ENCODE results near the gene C6orf163.

C6orf163 gene

DNA sequence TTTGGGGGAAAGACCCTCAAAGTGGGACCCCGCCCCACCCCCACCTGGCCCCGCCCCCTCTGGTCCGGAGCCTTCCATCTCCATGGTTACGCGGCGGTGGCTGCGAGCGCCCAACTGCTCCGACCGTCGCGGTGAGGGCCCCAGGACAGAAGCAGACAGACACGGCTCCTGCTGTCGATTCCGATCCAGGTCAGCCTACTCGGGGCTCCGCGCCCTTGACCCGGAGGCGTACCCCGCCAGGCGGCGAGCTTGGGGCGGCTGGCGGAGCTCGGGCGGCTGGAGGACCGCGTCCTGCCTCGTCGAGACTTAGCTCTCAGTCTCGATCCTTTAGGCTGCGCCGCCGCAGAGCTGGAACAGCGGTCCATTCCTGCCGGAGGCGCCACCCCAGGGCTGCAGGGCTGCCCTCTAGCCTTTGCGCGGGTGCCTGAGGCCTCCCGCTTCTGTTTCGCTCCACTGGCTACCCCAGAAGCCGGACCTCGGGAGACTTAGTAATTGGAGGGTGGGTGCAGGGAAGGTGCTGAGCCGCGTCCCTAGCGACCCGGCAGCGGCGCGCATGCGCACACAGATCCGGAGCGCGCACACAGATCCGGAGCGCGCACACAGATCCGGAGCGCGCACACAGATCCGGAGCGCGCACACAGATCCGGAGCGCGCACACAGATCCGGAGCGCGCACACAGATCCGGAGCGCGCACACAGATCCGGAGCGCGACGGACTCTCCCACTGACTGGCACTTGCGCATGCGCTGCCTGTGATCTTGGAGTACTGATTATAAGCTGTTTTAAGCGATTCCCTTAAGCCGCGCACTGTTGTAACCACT is 63.5 kb downstream of the C6orf163 start, which contains the start of gene CFAP206:
TSS of gene CFAP206 (plus strand) at position 72 of the 820 bp plus-strand sequence. CDS start 1,868 bp downstream, outside the sequence.
- 0% methylated on average over 57 of the region's 82 CpGs for WGBS (ENCODE audit: insufficient coverage)
- Histone ChIP-seq H3K27me3 (replicated peaks in 2 of 5; ENCODE audit: control insufficient read depth in 4 of 5, insufficient read depth in 5 of 5, low read length in 4 of 5) (peaks cover 0 to 3% (median 0%) of the 10 kb centered on the region in 5 experiments), H3K4me1 (ENCODE audit: control extremely low read depth in 1 of 4, control insufficient read depth in 4 of 4, insufficient read depth in 4 of 4, low read length in 3 of 4) (peaks cover 3 to 15% (median 6%) of the 10 kb centered on the region in 4 experiments), H3K9me3 (ENCODE audit: control extremely low read depth in 1 of 5, control insufficient read depth in 4 of 5, insufficient read depth in 2 of 5, low read depth in 1 of 5, low read length in 4 of 5) (no peaks in the 10 kb centered on the region), H3K4me3 (ENCODE audit: control insufficient read depth in 1 of 7, extremely low read depth in 1 of 7, insufficient read depth in 4 of 7, low read depth in 2 of 7, low read length in 6 of 7) (peak within 1 kb of the TSS; percentile 75 to 97 (median 93)), H3K27ac (ENCODE audit: insufficient read depth in 1 of 2, low read depth in 1 of 2, low read length in 2 of 2, poor library complexity in 1 of 2, severe bottlenecking in 2 of 2) (peak within 1 kb of the TSS; percentile 66 to 84), H3K36me3 (ENCODE audit: control insufficient read depth in 4 of 4, insufficient read depth in 4 of 4, low read length in 3 of 4) (no peaks in the 10 kb centered on the region)
- CTCF ChIA-PET: interaction anchor here (1.1 to 1.6 kb wide), 2 partner anchors 15 to 1463 kb away, joined by 3 to 8 read pairs; no protein-coding TSS in a partner anchor
- POLR2A ChIA-PET: no interaction called here
- DNase-seq: peak; percentile 82 to 92 (median 90)

DNA sequence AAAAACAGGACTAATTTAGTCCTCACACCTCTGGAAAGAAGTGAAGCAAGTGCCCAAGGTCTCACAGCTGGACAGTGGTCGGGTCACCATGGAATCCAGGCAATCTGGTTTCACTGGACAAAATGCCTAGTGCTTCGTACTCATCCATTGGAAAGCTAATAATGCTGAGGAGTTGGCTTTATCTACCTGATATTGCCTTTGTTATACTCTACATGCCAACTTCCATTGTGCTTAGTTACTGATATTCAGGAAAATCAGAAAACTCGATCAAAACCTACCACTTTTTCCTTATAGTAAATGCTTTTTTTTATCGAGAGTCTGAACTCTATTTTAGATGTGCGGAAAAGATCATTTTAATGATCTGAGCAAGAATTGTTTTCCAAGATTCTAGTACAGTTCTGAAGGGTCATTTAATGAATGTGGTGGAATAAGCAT is 64.1 kb downstream of the C6orf163 start:
- peak overlapping the region; percentile 75 to 97 (median 93) for H3K4me3 ChIP-seq (ENCODE audit: control insufficient read depth in 1 of 7, extremely low read depth in 1 of 7, insufficient read depth in 4 of 7, low read depth in 2 of 7, low read length in 6 of 7)
- no peaks in the 10 kb centered on the region for H3K36me3 ChIP-seq (ENCODE audit: control insufficient read depth in 4 of 4, insufficient read depth in 4 of 4, low read length in 3 of 4)
- peaks cover 3 to 15% (median 6%) of the 10 kb centered on the region in 4 experiments for H3K4me1 ChIP-seq (ENCODE audit: control extremely low read depth in 1 of 4, control insufficient read depth in 4 of 4, insufficient read depth in 4 of 4, low read length in 3 of 4)
- peak overlapping the region; percentile 50 to 54 for H3K27ac ChIP-seq (ENCODE audit: insufficient read depth in 1 of 2, low read depth in 1 of 2, low read length in 2 of 2, poor library complexity in 1 of 2, severe bottlenecking in 2 of 2)
- ChIA-PET POLR2A (no interaction called here), CTCF (interaction anchor here (1.1 to 1.6 kb wide), 2 partner anchors 15 to 1463 kb away, joined by 3 to 8 read pairs; no protein-coding TSS in a partner anchor)
- peaks cover 0 to 3% (median 0%) of the 10 kb centered on the region in 5 experiments for H3K27me3 ChIP-seq (replicated peaks in 2 of 5; ENCODE audit: control insufficient read depth in 4 of 5, insufficient read depth in 5 of 5, low read length in 4 of 5)
- H3K9me3 ChIP-seq (ENCODE audit: control extremely low read depth in 1 of 5, control insufficient read depth in 4 of 5, insufficient read depth in 2 of 5, low read depth in 1 of 5, low read length in 4 of 5): no peaks in the 10 kb centered on the region
- no peak for DNase-seq
- WGBS (ENCODE audit: insufficient coverage): 7% methylated on average over 2 of the region's 5 CpGs
